ENCODE data around the gene CECR2. TPM values are rescaled to one million over a fixed set of nuclear protein-coding genes. Genes with fewer than 3 reads are reported as not detected.

The CECR2 gene
- total and polyA plus RNA-seq, 2 of the 8 experiments (the other 6 are each of a cell fraction or from before 2014, with no cell fraction given) = 18.3 to 123 TPM

GRCh38 chr22:17587629-17588028, 218.4 kb downstream of the CECR2 start (continued):
- TF ChIP-seq, protein P1, sequence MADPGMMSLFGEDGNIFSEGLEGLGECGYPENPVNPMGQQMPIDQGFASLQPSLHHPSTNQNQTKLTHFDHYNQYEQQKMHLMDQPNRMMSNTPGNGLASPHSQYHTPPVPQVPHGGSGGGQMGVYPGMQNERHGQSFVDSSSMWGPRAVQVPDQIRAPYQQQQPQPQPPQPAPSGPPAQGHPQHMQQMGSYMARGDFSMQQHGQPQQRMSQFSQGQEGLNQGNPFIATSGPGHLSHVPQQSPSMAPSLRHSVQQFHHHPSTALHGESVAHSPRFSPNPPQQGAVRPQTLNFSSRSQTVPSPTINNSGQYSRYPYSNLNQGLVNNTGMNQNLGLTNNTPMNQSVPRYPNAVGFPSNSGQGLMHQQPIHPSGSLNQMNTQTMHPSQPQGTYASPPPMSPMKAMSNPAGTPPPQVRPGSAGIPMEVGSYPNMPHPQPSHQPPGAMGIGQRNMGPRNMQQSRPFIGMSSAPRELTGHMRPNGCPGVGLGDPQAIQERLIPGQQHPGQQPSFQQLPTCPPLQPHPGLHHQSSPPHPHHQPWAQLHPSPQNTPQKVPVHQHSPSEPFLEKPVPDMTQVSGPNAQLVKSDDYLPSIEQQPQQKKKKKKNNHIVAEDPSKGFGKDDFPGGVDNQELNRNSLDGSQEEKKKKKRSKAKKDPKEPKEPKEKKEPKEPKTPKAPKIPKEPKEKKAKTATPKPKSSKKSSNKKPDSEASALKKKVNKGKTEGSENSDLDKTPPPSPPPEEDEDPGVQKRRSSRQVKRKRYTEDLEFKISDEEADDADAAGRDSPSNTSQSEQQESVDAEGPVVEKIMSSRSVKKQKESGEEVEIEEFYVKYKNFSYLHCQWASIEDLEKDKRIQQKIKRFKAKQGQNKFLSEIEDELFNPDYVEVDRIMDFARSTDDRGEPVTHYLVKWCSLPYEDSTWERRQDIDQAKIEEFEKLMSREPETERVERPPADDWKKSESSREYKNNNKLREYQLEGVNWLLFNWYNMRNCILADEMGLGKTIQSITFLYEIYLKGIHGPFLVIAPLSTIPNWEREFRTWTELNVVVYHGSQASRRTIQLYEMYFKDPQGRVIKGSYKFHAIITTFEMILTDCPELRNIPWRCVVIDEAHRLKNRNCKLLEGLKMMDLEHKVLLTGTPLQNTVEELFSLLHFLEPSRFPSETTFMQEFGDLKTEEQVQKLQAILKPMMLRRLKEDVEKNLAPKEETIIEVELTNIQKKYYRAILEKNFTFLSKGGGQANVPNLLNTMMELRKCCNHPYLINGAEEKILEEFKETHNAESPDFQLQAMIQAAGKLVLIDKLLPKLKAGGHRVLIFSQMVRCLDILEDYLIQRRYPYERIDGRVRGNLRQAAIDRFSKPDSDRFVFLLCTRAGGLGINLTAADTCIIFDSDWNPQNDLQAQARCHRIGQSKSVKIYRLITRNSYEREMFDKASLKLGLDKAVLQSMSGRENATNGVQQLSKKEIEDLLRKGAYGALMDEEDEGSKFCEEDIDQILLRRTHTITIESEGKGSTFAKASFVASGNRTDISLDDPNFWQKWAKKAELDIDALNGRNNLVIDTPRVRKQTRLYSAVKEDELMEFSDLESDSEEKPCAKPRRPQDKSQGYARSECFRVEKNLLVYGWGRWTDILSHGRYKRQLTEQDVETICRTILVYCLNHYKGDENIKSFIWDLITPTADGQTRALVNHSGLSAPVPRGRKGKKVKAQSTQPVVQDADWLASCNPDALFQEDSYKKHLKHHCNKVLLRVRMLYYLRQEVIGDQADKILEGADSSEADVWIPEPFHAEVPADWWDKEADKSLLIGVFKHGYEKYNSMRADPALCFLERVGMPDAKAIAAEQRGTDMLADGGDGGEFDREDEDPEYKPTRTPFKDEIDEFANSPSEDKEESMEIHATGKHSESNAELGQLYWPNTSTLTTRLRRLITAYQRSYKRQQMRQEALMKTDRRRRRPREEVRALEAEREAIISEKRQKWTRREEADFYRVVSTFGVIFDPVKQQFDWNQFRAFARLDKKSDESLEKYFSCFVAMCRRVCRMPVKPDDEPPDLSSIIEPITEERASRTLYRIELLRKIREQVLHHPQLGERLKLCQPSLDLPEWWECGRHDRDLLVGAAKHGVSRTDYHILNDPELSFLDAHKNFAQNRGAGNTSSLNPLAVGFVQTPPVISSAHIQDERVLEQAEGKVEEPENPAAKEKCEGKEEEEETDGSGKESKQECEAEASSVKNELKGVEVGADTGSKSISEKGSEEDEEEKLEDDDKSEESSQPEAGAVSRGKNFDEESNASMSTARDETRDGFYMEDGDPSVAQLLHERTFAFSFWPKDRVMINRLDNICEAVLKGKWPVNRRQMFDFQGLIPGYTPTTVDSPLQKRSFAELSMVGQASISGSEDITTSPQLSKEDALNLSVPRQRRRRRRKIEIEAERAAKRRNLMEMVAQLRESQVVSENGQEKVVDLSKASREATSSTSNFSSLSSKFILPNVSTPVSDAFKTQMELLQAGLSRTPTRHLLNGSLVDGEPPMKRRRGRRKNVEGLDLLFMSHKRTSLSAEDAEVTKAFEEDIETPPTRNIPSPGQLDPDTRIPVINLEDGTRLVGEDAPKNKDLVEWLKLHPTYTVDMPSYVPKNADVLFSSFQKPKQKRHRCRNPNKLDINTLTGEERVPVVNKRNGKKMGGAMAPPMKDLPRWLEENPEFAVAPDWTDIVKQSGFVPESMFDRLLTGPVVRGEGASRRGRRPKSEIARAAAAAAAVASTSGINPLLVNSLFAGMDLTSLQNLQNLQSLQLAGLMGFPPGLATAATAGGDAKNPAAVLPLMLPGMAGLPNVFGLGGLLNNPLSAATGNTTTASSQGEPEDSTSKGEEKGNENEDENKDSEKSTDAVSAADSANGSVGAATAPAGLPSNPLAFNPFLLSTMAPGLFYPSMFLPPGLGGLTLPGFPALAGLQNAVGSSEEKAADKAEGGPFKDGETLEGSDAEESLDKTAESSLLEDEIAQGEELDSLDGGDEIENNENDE (IDR thresholded peaks at IDR 0.05; ENCODE audit: insufficient replicate concordance, low read length) = no peak
- TF ChIP-seq JUND (IDR thresholded peaks at IDR 0.05; ENCODE audit: low read length) (no peak), ATF2 (IDR thresholded peaks at IDR 0.05; ENCODE audit: low read length) (no peak), EGR1 (IDR thresholded peaks at IDR 0.05; ENCODE audit: borderline replicate concordance, low read depth, low read length) (no peak), POU5F1 (IDR thresholded peaks at IDR 0.05; ENCODE audit: low read depth, low read length) (no peak)
